ENCODE data around the gene VAV3.

Gene VAV3

GRCh38 chr1:107954126-107954525, 10.9 kb downstream of the VAV3 start:
- TF ChIP-seq CTCF (conservative IDR thresholded peaks at IDR 0.05), result no peak
- H3K27ac ChIP-seq, result no peak overlapping the region

- TF ChIP-seq CTCF (conservative IDR thresholded peaks at IDR 0.05), result no peak
- no peak overlapping the region for H3K27ac ChIP-seq
These were observed 11.4 kb downstream of the VAV3 start for GRCh38 chr1:107953556-107953955.

GRCh38 chr1:107952989-107953388, 12.0 kb downstream of the VAV3 start:
- H3K27ac ChIP-seq, result no peak overlapping the region
- TF ChIP-seq CTCF (conservative IDR thresholded peaks at IDR 0.05), result no peak

GRCh38 chr1:107950464-107950863, 14.5 kb downstream of the VAV3 start:
- no peak overlapping the region for H3K27ac ChIP-seq
- TF ChIP-seq CTCF (conservative IDR thresholded peaks at IDR 0.05), result no peak

- no peak overlapping the region for H3K27ac ChIP-seq
- TF ChIP-seq CTCF (conservative IDR thresholded peaks at IDR 0.05), result no peak
These were observed 15.3 kb downstream of the VAV3 start for GRCh38 chr1:107949467-107950253.

GRCh38 chr1:107946794-107947193, 18.2 kb downstream of the VAV3 start:
- H3K27ac ChIP-seq, result no peak overlapping the region
- no peak for TF ChIP-seq CTCF (conservative IDR thresholded peaks at IDR 0.05)

- H3K27ac ChIP-seq, result no peak overlapping the region
- no peak for TF ChIP-seq CTCF (conservative IDR thresholded peaks at IDR 0.05)
These were observed 21.3 kb downstream of the VAV3 start for GRCh38 chr1:107943694-107944093.
